Measurements from ENCODE around the gene PNRC1. TPM values are rescaled to one million over a fixed set of nuclear protein-coding genes. Genes with fewer than 3 reads are reported as not detected.
A peak's percentile ranks its signal among the peaks of the same experiment; 100 is the strongest.

Gene PNRC1
- total and polyA plus RNA-seq, 5 donors: 82.7 to 225 (median 203) TPM

DNA sequence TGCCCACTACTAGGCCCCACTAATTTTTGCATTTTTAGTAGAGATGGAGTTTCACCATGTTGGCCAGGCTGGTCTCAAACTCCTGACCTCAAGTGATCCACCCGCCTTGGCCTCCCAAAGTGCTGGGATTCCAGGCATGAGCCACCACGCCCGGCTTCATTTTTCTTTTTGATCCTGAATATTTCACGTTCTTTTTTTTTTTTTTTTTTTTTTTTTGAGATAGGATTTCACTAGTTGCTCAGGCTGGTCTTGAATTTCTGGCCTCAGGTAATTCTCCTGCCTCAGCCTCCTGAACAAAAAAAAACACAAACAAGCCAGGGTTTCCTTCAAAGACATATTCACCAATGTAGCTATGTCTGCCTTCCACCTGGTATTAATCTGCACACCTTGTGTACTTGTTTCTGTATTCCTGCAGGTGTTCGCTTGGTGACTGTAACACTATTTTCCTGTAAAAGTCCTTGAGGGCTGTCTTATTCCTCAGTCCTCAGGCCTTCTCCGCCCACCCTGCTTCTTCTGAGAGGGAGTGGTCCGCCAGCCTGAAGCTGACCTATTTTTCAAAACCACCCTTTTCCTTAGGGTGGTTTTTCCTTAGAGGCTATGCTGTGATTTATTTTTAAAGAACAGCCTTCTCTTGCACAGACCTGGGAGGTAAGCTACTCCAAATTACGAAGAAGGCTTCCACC is 36.1 kb upstream of the PNRC1 start:
- H3K4me1 ChIP-seq (ENCODE audit: control insufficient read depth, insufficient read depth, low read length): peaks cover 3% of the 10 kb centered on the region
- intact Hi-C loops (cut with DNase I): loop anchor here in 1 of 4 donors (5.0 kb wide), 1 partner anchor 33 kb away; no protein-coding TSS in a partner anchor
- H3K27ac ChIP-seq (ENCODE audit: low read length): no peak overlapping the region
- no peak overlapping the region for H3K4me3 ChIP-seq (ENCODE audit: low read length)
- H3K27me3 ChIP-seq (ENCODE audit: control insufficient read depth, insufficient read depth): no peaks in the 10 kb centered on the region
- ATAC-seq: peak; percentile 8 to 40
- 87% methylated on average over 8 of the region's 8 CpGs for WGBS
- DNase-seq: no peak
- H3K9me3 ChIP-seq (ENCODE audit: control insufficient read depth, low read length): no peaks in the 10 kb centered on the region

DNA sequence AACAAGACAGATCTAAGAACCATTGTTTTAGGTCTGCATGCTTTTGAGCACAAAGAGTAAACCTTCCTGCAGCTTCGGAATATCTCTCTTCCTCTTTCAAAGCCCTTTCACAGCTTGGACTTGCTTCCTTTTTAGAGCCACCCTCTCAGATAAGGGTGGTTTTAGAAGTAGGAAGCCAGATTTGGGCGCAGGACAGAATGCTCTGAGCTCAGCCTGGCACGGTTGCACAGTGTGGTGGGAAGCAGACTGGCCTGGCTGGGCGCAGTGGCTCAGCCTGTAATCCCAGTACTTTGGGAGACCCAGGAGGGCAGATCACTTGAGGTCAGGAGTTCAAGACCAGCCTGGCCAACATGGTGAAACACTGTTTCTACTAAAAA is 35.6 kb upstream of the PNRC1 start:
- Histone ChIP-seq H3K9me3 (ENCODE audit: control insufficient read depth, low read length) (no peaks in the 10 kb centered on the region), H3K4me3 (ENCODE audit: low read length) (no peak overlapping the region), H3K27ac (ENCODE audit: low read length) (no peak overlapping the region), H3K4me1 (ENCODE audit: control insufficient read depth, insufficient read depth, low read length) (peaks cover 3% of the 10 kb centered on the region), H3K27me3 (ENCODE audit: control insufficient read depth, insufficient read depth) (no peaks in the 10 kb centered on the region)
- DNase-seq (peak; percentile 49 to 82 (median 72)), ATAC-seq (peak; percentile 92 to 94)
- intact Hi-C loops (cut with DNase I): no loop called here
- WGBS: 43% methylated on average over 4 of the region's 4 CpGs

DNA sequence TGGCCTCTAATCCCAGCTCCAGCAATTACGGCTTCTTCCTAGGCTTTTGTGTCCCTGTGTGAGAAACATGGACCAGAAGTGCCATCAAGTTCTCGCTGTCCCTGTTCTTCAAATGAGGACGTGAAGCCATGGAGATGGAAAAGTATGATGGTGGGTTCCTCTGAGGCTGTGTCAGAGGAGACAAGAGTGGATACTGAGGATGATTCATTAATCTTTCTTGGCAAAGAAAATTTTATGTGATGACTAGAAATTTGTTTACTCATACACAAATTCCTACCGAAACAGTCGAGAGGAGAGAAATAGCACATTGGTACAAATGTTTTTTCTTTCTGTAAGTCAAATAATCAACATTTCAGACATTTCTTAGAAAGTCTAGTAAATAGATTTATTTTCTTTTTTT is 35.0 kb upstream of the PNRC1 start:
- no peak for ATAC-seq
- intact Hi-C loops (cut with DNase I): no loop called here
- Histone ChIP-seq H3K27me3 (ENCODE audit: control insufficient read depth, insufficient read depth) (no peaks in the 10 kb centered on the region), H3K4me3 (ENCODE audit: low read length) (no peak overlapping the region), H3K9me3 (ENCODE audit: control insufficient read depth, low read length) (no peaks in the 10 kb centered on the region), H3K27ac (ENCODE audit: low read length) (no peak overlapping the region), H3K4me1 (ENCODE audit: control insufficient read depth, insufficient read depth, low read length) (peaks cover 3% of the 10 kb centered on the region)
- no peak for DNase-seq
- 92% methylated on average over 5 of the region's 5 CpGs for WGBS

DNA sequence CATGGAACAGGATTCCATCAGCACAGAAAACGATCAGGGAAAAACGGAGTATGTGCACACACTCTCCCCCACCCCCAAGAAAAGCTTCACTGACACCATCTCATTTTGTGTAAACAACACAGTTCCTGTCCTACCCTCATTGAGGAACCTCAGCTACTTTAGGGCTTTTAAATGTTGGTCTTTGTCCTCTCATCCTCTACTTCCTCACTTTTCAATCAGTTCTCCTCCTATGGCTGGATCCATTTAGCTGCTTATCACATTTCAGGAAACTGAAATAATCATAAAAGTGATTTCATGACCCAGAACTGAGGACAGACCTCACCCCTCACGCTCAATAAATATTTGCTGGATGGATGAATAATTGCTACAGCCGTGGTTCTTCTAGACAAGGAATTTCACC is 33.1 kb upstream of the PNRC1 start:
- WGBS: 64% methylated on average over 4 of the region's 4 CpGs
- intact Hi-C loops (cut with DNase I): no loop called here
- DNase-seq (no peak), ATAC-seq (no peak)
- no peak overlapping the region for H3K4me3 ChIP-seq (ENCODE audit: low read length)
- H3K4me1 ChIP-seq (ENCODE audit: control insufficient read depth, insufficient read depth, low read length): peaks cover 3% of the 10 kb centered on the region
- H3K27me3 ChIP-seq (ENCODE audit: control insufficient read depth, insufficient read depth): no peaks in the 10 kb centered on the region
- no peaks in the 10 kb centered on the region for H3K9me3 ChIP-seq (ENCODE audit: control insufficient read depth, low read length)
- no peak overlapping the region for H3K27ac ChIP-seq (ENCODE audit: low read length)

- Histone ChIP-seq H3K27me3 (ENCODE audit: control insufficient read depth, insufficient read depth) (no peaks in the 10 kb centered on the region), H3K9me3 (ENCODE audit: control insufficient read depth, low read length) (no peaks in the 10 kb centered on the region), H3K27ac (ENCODE audit: low read length) (no peak overlapping the region), H3K4me1 (ENCODE audit: control insufficient read depth, insufficient read depth, low read length) (peaks cover 3% of the 10 kb centered on the region), H3K4me3 (ENCODE audit: low read length) (no peak overlapping the region)
- ATAC-seq (no peak), DNase-seq (no peak)
- 80% methylated on average over 3 of the region's 3 CpGs for WGBS
- intact Hi-C loops (cut with DNase I): no loop called here
These were observed 32.1 kb upstream of the PNRC1 start for GRCh38 chr6:89048288-89048923.

DNA sequence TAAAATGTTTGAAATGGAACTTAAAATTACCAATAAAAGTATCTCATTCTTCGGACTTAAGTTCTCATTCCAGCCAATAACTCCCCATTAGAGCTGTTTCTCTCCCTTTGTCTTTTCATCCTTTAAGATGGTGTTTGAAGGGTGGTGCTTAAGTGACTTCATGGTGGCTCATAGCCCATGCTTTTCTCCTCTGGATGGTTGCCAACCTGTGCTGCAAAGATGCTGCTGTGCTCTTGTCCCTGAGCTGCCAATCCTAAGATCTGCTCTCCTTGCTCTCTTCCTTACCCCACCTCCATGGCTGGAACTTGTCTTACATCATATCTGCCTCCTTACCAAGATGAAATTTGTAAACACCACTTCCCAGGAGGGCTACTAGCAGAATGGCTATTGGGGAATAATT is 31.6 kb upstream of the PNRC1 start:
- no peaks in the 10 kb centered on the region for H3K27me3 ChIP-seq (ENCODE audit: control insufficient read depth, insufficient read depth)
- WGBS: 74% methylated on average over 1 of the region's 1 CpG
- intact Hi-C loops (cut with DNase I): no loop called here
- H3K4me3 ChIP-seq (ENCODE audit: low read length): no peak overlapping the region
- DNase-seq (no peak), ATAC-seq (no peak)
- peaks cover 3% of the 10 kb centered on the region for H3K4me1 ChIP-seq (ENCODE audit: control insufficient read depth, insufficient read depth, low read length)
- H3K9me3 ChIP-seq (ENCODE audit: control insufficient read depth, low read length): no peaks in the 10 kb centered on the region
- H3K27ac ChIP-seq (ENCODE audit: low read length): no peak overlapping the region

DNA sequence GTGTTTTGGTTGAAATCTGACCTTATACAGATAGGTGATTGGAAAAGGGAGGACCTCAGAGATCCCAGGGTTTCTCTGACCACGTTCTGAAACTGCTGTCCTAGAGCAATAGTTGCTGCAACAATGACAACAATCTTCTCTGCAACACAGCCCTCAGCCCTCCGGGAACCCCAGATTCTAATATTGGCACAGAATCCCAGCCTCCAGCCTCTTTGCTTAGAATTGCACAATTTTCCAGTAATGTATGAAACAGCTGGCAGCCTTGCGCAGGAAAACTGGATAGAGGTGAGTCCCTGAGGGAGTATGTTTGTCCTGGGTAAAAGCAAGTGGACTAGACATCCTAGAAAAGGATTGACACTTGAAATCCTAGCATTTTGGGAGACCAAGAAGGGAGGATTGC is 30.4 kb upstream of the PNRC1 start:
- no peak overlapping the region for H3K4me3 ChIP-seq (ENCODE audit: low read length)
- DNase-seq (peak in 2 of 3 donors; percentile 67 to 74), ATAC-seq (peak; percentile 86 to 89)
- H3K4me1 ChIP-seq (ENCODE audit: control insufficient read depth, insufficient read depth, low read length): peaks cover 3% of the 10 kb centered on the region
- intact Hi-C loops (cut with DNase I): no loop called here
- H3K27ac ChIP-seq (ENCODE audit: low read length): no peak overlapping the region
- 31% methylated on average over 3 of the region's 3 CpGs for WGBS
- H3K9me3 ChIP-seq (ENCODE audit: control insufficient read depth, low read length): no peaks in the 10 kb centered on the region
- H3K27me3 ChIP-seq (ENCODE audit: control insufficient read depth, insufficient read depth): no peaks in the 10 kb centered on the region

- H3K4me1 ChIP-seq (ENCODE audit: control insufficient read depth, insufficient read depth, low read length): peaks cover 3% of the 10 kb centered on the region
- ATAC-seq (peak; percentile 10 to 13), DNase-seq (no peak)
- no peaks in the 10 kb centered on the region for H3K9me3 ChIP-seq (ENCODE audit: control insufficient read depth, low read length)
- intact Hi-C loops (cut with DNase I): no loop called here
- no peaks in the 10 kb centered on the region for H3K27me3 ChIP-seq (ENCODE audit: control insufficient read depth, insufficient read depth)
- WGBS: 79% methylated on average over 3 of the region's 3 CpGs
- H3K4me3 ChIP-seq (ENCODE audit: low read length): no peak overlapping the region
- H3K27ac ChIP-seq (ENCODE audit: low read length): no peak overlapping the region
These were observed 29.9 kb upstream of the PNRC1 start for GRCh38 chr6:89050697-89051096.

- ATAC-seq (no peak), DNase-seq (no peak)
- Histone ChIP-seq H3K9me3 (ENCODE audit: control insufficient read depth, low read length) (no peaks in the 10 kb centered on the region), H3K27me3 (ENCODE audit: control insufficient read depth, insufficient read depth) (no peaks in the 10 kb centered on the region), H3K4me1 (ENCODE audit: control insufficient read depth, insufficient read depth, low read length) (peaks cover 3% of the 10 kb centered on the region), H3K4me3 (ENCODE audit: low read length) (no peak overlapping the region), H3K27ac (ENCODE audit: low read length) (no peak overlapping the region)
- 71% methylated on average over 3 of the region's 3 CpGs for WGBS
- intact Hi-C loops (cut with DNase I): no loop called here
These were observed 28.9 kb upstream of the PNRC1 start for GRCh38 chr6:89051676-89052075.

DNA sequence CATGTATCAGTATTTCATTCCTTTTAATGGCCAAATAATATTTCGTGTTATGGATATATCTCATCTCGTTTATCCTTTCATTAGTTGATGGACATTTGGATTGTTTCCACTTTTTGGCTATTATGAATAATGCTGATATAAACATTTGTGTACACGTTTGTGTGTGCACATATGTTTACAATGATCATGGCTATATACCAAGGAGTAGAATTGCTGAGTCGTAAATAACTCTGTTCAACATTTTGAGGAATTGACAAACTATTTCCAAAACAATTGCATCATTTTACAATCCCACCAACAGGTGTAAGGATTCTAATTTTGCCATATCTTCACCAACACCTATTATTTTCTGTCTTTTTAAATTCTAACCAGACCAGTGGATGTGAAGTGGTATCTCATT is 26.3 kb upstream of the PNRC1 start:
- DNase-seq: no peak
- peaks cover under 1% of the 10 kb centered on the region for H3K4me1 ChIP-seq (ENCODE audit: control insufficient read depth, insufficient read depth, low read length)
- no peak for ATAC-seq
- H3K27ac ChIP-seq (ENCODE audit: low read length): no peak overlapping the region
- WGBS: 94% methylated on average over 4 of the region's 4 CpGs
- no peaks in the 10 kb centered on the region for H3K27me3 ChIP-seq (ENCODE audit: control insufficient read depth, insufficient read depth)
- no peak overlapping the region for H3K4me3 ChIP-seq (ENCODE audit: low read length)
- intact Hi-C loops (cut with DNase I): no loop called here
- H3K9me3 ChIP-seq (ENCODE audit: control insufficient read depth, low read length): no peaks in the 10 kb centered on the region

GRCh38 chr6:89057759-89058158 is 22.8 kb upstream of the PNRC1 start:
- H3K4me3 ChIP-seq (ENCODE audit: low read length): no peak overlapping the region
- H3K27ac ChIP-seq (ENCODE audit: low read length): no peak overlapping the region
- no peaks in the 10 kb centered on the region for H3K4me1 ChIP-seq (ENCODE audit: control insufficient read depth, insufficient read depth, low read length)
- H3K27me3 ChIP-seq (ENCODE audit: control insufficient read depth, insufficient read depth): no peaks in the 10 kb centered on the region
- ATAC-seq (no peak), DNase-seq (no peak)
- intact Hi-C loops (cut with DNase I): no loop called here
- no peaks in the 10 kb centered on the region for H3K9me3 ChIP-seq (ENCODE audit: control insufficient read depth, low read length)
- 81% methylated on average over 2 of the region's 2 CpGs for WGBS

Data from right cardiac atrium (tissue), 5 donors.